Measurements from ENCODE around the gene SEC14L6.

GRCh38 chr22:30497466-30498150 is 48.9 kb downstream of the SEC14L6 start:
- TF ChIP-seq, protein P1, sequence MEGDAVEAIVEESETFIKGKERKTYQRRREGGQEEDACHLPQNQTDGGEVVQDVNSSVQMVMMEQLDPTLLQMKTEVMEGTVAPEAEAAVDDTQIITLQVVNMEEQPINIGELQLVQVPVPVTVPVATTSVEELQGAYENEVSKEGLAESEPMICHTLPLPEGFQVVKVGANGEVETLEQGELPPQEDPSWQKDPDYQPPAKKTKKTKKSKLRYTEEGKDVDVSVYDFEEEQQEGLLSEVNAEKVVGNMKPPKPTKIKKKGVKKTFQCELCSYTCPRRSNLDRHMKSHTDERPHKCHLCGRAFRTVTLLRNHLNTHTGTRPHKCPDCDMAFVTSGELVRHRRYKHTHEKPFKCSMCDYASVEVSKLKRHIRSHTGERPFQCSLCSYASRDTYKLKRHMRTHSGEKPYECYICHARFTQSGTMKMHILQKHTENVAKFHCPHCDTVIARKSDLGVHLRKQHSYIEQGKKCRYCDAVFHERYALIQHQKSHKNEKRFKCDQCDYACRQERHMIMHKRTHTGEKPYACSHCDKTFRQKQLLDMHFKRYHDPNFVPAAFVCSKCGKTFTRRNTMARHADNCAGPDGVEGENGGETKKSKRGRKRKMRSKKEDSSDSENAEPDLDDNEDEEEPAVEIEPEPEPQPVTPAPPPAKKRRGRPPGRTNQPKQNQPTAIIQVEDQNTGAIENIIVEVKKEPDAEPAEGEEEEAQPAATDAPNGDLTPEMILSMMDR (IDR thresholded peaks at IDR 0.05): no peak
- TF ChIP-seq POLR2AphosphoS5 (IDR thresholded peaks at IDR 0.05) (no peak), EP300 (IDR thresholded peaks at IDR 0.05) (no peak)
